ENCODE results near the gene ZBTB33. TPM values are rescaled to one million over a fixed set of nuclear protein-coding genes. Genes with fewer than 3 reads are reported as not detected.
A peak's percentile ranks its signal among the peaks of the same experiment; 100 is the strongest.

The ZBTB33 gene
- 16.5 and 17.2 TPM in 2 replicates for total RNA-seq (2022)
- Bru-seq, nascent RNA, result percentile 89 among the genes with signal in this experiment
- percentile 98 among the genes with signal in this experiment for BruChase-seq, experiment 1, labeled RNA remaining after a 2-hour chase
- BruChase-seq, experiment 2, labeled RNA remaining after a 6-hour chase, result percentile 91 among the genes with signal in this experiment
- long read RNA-seq, full-length matches to known transcripts, result 17 of 18 reads
- long read RNA-seq, partial matches to known transcripts, result 0 of 18 reads
- long read RNA-seq, other reads (novel, unspliced or antisense), result 1 of 18 reads

- Mint-ChIP-seq H3K27ac (ENCODE audit: unreplicated experiment) (peak within 1 kb of the TSS; percentile 99), H3K4me1 (ENCODE audit: low read depth, unreplicated experiment) (no peaks in the 10 kb centered on the region), H3K9me3 (ENCODE audit: unreplicated experiment) (no peaks in the 10 kb centered on the region), H3K27me3 (ENCODE audit: insufficient read depth, unreplicated experiment) (no peaks in the 10 kb centered on the region), H3K36me3 (ENCODE audit: insufficient read depth, unreplicated experiment) (peaks cover 14% of the 10 kb centered on the region), H3K4me3 (ENCODE audit: unreplicated experiment) (peak within 1 kb of the TSS; percentile 97)
- no peaks in the 10 kb centered on the region for H3K9me3 ChIP-seq
- H3K27me3 ChIP-seq (replicated peaks; ENCODE audit: control insufficient read depth, insufficient read depth, low read length), result no peaks in the 10 kb centered on the region
- ChIA-PET CTCF (interaction anchor here (0.7 to 1.1 kb wide), 3 partner anchors 21 to 287 kb away, joined by 3 to 5 read pairs (median 4); no protein-coding TSS in a partner anchor), POLR2A (interaction anchor here (0.6 to 1.1 kb wide), 4 partner anchors 37 to 398 kb away, joined by 3 to 4 read pairs (median 3); partner anchors contain the start of gene UPF3B)
- peak within 1 kb of the TSS; percentile 71 for H3K4me3 ChIP-seq (ENCODE audit: low read depth, low read length)
- peak in 1 of 2 experiments; percentile 74 for TF ChIP-seq CTCF (IDR thresholded peaks at IDR 0.05; ENCODE audit: insufficient read depth in 1 of 2, low read depth in 1 of 2, low read length in 1 of 2, severe bottlenecking in 1 of 2, unreplicated experiment in 1 of 2)
- no TSS peak for BruUV-seq (replicated peaks)
- no peaks in the 10 kb centered on the region for H3K36me3 ChIP-seq (ENCODE audit: control insufficient read depth, insufficient read depth, low read length)
- H3K4me1 ChIP-seq, result no peaks in the 10 kb centered on the region
- intact Hi-C loops (cut with micrococcal nuclease; ENCODE audit: unreplicated experiment), result loop anchor here (2.0 to 5.0 kb wide), 3 partner anchors 66 to 268 kb away; partner anchors contain the start of gene LAMP2
- peak; percentile 89 to 91 for DNase-seq
Measured at GRCh38 chrX:120250522-120251271, at the start of gene ZBTB33. ZBTB33 (plus strand) TSS chrX:120250812; CDS start chrX:120253416, 2,604 bp downstream.

- H3K36me3 ChIP-seq (ENCODE audit: control insufficient read depth, insufficient read depth, low read length), result no peaks in the 10 kb centered on the region
- H3K4me1 Mint-ChIP-seq (ENCODE audit: low read depth, unreplicated experiment), result no peaks in the 10 kb centered on the region
- TF ChIP-seq CTCF (IDR thresholded peaks at IDR 0.05; ENCODE audit: insufficient read depth in 1 of 2, low read depth in 1 of 2, low read length in 1 of 2, severe bottlenecking in 1 of 2, unreplicated experiment in 1 of 2), result no peak
- DNase-seq, result no peak
- intact Hi-C loops (cut with micrococcal nuclease; ENCODE audit: unreplicated experiment), result no loop called here
- no peak overlapping the region for H3K4me3 ChIP-seq (ENCODE audit: low read depth, low read length)
- H3K9me3 Mint-ChIP-seq (ENCODE audit: unreplicated experiment), result no peaks in the 10 kb centered on the region
- H3K4me3 Mint-ChIP-seq (ENCODE audit: unreplicated experiment), result no peak overlapping the region
- POLR2A ChIA-PET, result no interaction called here
- no peaks in the 10 kb centered on the region for H3K36me3 Mint-ChIP-seq (ENCODE audit: insufficient read depth, unreplicated experiment)
- H3K27me3 ChIP-seq (replicated peaks; ENCODE audit: control insufficient read depth, insufficient read depth, low read length), result no peaks in the 10 kb centered on the region
- H3K27me3 Mint-ChIP-seq (ENCODE audit: insufficient read depth, unreplicated experiment), result no peaks in the 10 kb centered on the region
- H3K27ac Mint-ChIP-seq (ENCODE audit: unreplicated experiment), result no peak overlapping the region
- BruUV-seq (replicated peaks), result no TSS peak
- no peaks in the 10 kb centered on the region for H3K4me1 ChIP-seq
- CTCF ChIA-PET, result no interaction called here
- H3K9me3 ChIP-seq, result no peaks in the 10 kb centered on the region
Measured at GRCh38 chrX:120200851-120201250, 49.8 kb upstream of the ZBTB33 start.

GRCh38 chrX:120205816-120206753 lies 44.5 kb upstream of the ZBTB33 start:
- intact Hi-C loops (cut with micrococcal nuclease; ENCODE audit: unreplicated experiment), result no loop called here
- H3K27me3 Mint-ChIP-seq (ENCODE audit: insufficient read depth, unreplicated experiment), result no peaks in the 10 kb centered on the region
- H3K9me3 ChIP-seq, result no peaks in the 10 kb centered on the region

More at GRCh38 chrX:120205816-120206753, 44.5 kb upstream of the ZBTB33 start:
- Histone ChIP-seq H3K4me1 (no peaks in the 10 kb centered on the region), H3K4me3 (ENCODE audit: low read depth, low read length) (no peak overlapping the region), H3K27me3 (replicated peaks; ENCODE audit: control insufficient read depth, insufficient read depth, low read length) (no peaks in the 10 kb centered on the region), H3K36me3 (ENCODE audit: control insufficient read depth, insufficient read depth, low read length) (no peaks in the 10 kb centered on the region)
- no peak overlapping the region for H3K4me3 Mint-ChIP-seq (ENCODE audit: unreplicated experiment)
- no peaks in the 10 kb centered on the region for H3K9me3 Mint-ChIP-seq (ENCODE audit: unreplicated experiment)
- ChIA-PET CTCF (no interaction called here), POLR2A (no interaction called here)
- no peak for DNase-seq
- no peak for TF ChIP-seq CTCF (IDR thresholded peaks at IDR 0.05; ENCODE audit: insufficient read depth in 1 of 2, low read depth in 1 of 2, low read length in 1 of 2, severe bottlenecking in 1 of 2, unreplicated experiment in 1 of 2)
- BruUV-seq (replicated peaks), result no TSS peak
- H3K4me1 Mint-ChIP-seq (ENCODE audit: low read depth, unreplicated experiment), result no peaks in the 10 kb centered on the region
- H3K36me3 Mint-ChIP-seq (ENCODE audit: insufficient read depth, unreplicated experiment), result no peaks in the 10 kb centered on the region
- no peak overlapping the region for H3K27ac Mint-ChIP-seq (ENCODE audit: unreplicated experiment)
